ENCODE results near the gene CEP55. TPM values are rescaled to one million over a fixed set of nuclear protein-coding genes. Genes with fewer than 3 reads are reported as not detected.
"Not testable (repeated sequence)": the region's sequence is repeated elsewhere in the genome, so short reads cannot be mapped to it uniquely, and the experiment has no call there.

CEP55 gene
- total RNA-seq, 1 donor from 2014 or later: 6.0 TPM

- H3K27ac Mint-ChIP-seq (ENCODE audit: unreplicated experiment): peak overlapping the region; percentile 31
- H3K4me1 Mint-ChIP-seq (ENCODE audit: low read depth, unreplicated experiment): peaks cover 3% of the 10 kb centered on the region
- no peak for DNase-seq
- peaks cover 6% of the 10 kb centered on the region for H3K27me3 Mint-ChIP-seq (ENCODE audit: unreplicated experiment)
- H3K9me3 Mint-ChIP-seq (ENCODE audit: unreplicated experiment): no peaks in the 10 kb centered on the region
- no peak overlapping the region for H3K4me3 Mint-ChIP-seq (ENCODE audit: unreplicated experiment)
- no peaks in the 10 kb centered on the region for H3K36me3 Mint-ChIP-seq (ENCODE audit: unreplicated experiment)
- no peak for TF ChIP-seq CTCF (IDR thresholded peaks at IDR 0.05; ENCODE audit: partially characterized antibody, unreplicated experiment)
Measured at GRCh38 chr10:93463723-93464476, 32.5 kb upstream of the CEP55 start.

- peaks cover 6% of the 10 kb centered on the region for H3K27me3 Mint-ChIP-seq (ENCODE audit: unreplicated experiment)
- no peaks in the 10 kb centered on the region for H3K36me3 Mint-ChIP-seq (ENCODE audit: unreplicated experiment)
- DNase-seq: no peak
- H3K4me3 Mint-ChIP-seq (ENCODE audit: unreplicated experiment): no peak overlapping the region
- peaks cover 3% of the 10 kb centered on the region for H3K4me1 Mint-ChIP-seq (ENCODE audit: low read depth, unreplicated experiment)
- no peak overlapping the region for H3K27ac Mint-ChIP-seq (ENCODE audit: unreplicated experiment)
- H3K9me3 Mint-ChIP-seq (ENCODE audit: unreplicated experiment): no peaks in the 10 kb centered on the region
- no peak for TF ChIP-seq CTCF (IDR thresholded peaks at IDR 0.05; ENCODE audit: partially characterized antibody, unreplicated experiment)
Measured at GRCh38 chr10:93464776-93465388, 31.5 kb upstream of the CEP55 start.

- no peaks in the 10 kb centered on the region for H3K36me3 Mint-ChIP-seq (ENCODE audit: unreplicated experiment)
- H3K4me3 Mint-ChIP-seq (ENCODE audit: unreplicated experiment): no peak overlapping the region
- no peak overlapping the region for H3K27ac Mint-ChIP-seq (ENCODE audit: unreplicated experiment)
- peaks cover 3% of the 10 kb centered on the region for H3K4me1 Mint-ChIP-seq (ENCODE audit: low read depth, unreplicated experiment)
- H3K27me3 Mint-ChIP-seq (ENCODE audit: unreplicated experiment): peaks cover 5% of the 10 kb centered on the region
- no peaks in the 10 kb centered on the region for H3K9me3 Mint-ChIP-seq (ENCODE audit: unreplicated experiment)
- no peak for TF ChIP-seq CTCF (IDR thresholded peaks at IDR 0.05; ENCODE audit: partially characterized antibody, unreplicated experiment)
- no peak for DNase-seq
Measured at GRCh38 chr10:93465806-93466675, 30.4 kb upstream of the CEP55 start.

GRCh38 chr10:93467635-93468034, 28.8 kb upstream of the CEP55 start:
- H3K4me3 Mint-ChIP-seq (ENCODE audit: unreplicated experiment): not testable (repeated sequence)

GRCh38 chr10:93468461-93469213, 27.8 kb upstream of the CEP55 start:
- Mint-ChIP-seq H3K4me1 (ENCODE audit: low read depth, unreplicated experiment) (peaks cover 3% of the 10 kb centered on the region), H3K27me3 (ENCODE audit: unreplicated experiment) (peaks cover 4% of the 10 kb centered on the region), H3K4me3 (ENCODE audit: unreplicated experiment) (no peak overlapping the region), H3K27ac (ENCODE audit: unreplicated experiment) (no peak overlapping the region), H3K9me3 (ENCODE audit: unreplicated experiment) (no peaks in the 10 kb centered on the region), H3K36me3 (ENCODE audit: unreplicated experiment) (no peaks in the 10 kb centered on the region)
- no peak for DNase-seq
- no peak for TF ChIP-seq CTCF (IDR thresholded peaks at IDR 0.05; ENCODE audit: partially characterized antibody, unreplicated experiment)

More at GRCh38 chr10:93467635-93468034, 28.8 kb upstream of the CEP55 start:
- DNase-seq; H3K9me3 Mint-ChIP-seq (ENCODE audit: unreplicated experiment); H3K27ac Mint-ChIP-seq (ENCODE audit: unreplicated experiment); H3K4me1 Mint-ChIP-seq (ENCODE audit: low read depth, unreplicated experiment); H3K27me3 Mint-ChIP-seq (ENCODE audit: unreplicated experiment); H3K36me3 Mint-ChIP-seq (ENCODE audit: unreplicated experiment): not testable (repeated sequence)
